K562 (cell line): Measurements from ENCODE around the gene KPTN. TPM values are rescaled to one million over a fixed set of nuclear protein-coding genes. Genes with fewer than 3 reads are reported as not detected.

ENCODE experiments used
- ATAC-seq: fragments of 200-7000 bp; cut with Tn5 transposase; 3 replicates; pipeline ENCODE4 v1.9.1; 2020; ENCODE audit warnings: moderate library complexity
- BruUV-seq: library from RNA; stranded (reverse); fragments of 400-500 nt; replicated peaks from 2 replicates; lab custom pipeline; 2021; lab: Mats Ljungman, UMichigan
- CTCF ChIA-PET: fragments of 300-600 bp; formaldehyde crosslinking; extraction: SDS; loops from one replicate; lab custom pipeline; 2021; ENCODE audit warnings: low intra/inter-chr PET ratio; lab: Yijun Ruan, JAX
- POLR2A ChIA-PET: fragments of 300-600, 350-650 bp; sonication (Branson Sonifier 250); formaldehyde crosslinking; extraction: SDS; loops from one replicate; lab custom pipeline; 2021; ENCODE audit warnings: antibody characterized with exemption, inconsistent platforms; lab: Yijun Ruan, JAX
- DNase-seq, 4 experiments: peaks; one replicate each; pipeline versions ENCODE4 v3.0.0 to v3.0.0-alpha.2; 2011 to 2018; ENCODE audit warnings: low spot score in 3 of 4, mixed read lengths in 3 of 4; ENCODE audit errors: extremely low read depth in 1 of 4
- FAIRE-seq: peaks from 2 replicates; lab custom pipeline; 2011; peaks lifted over from hg19 to GRCh38; lab: Jason Lieb, UNC
- H2AFZ ChIP-seq: 2 replicates; pipeline ENCODE4 v1.6.0; 2011; ENCODE audit warnings: low read depth, low read length, control low read depth, inconsistent platforms
- H3K27ac ChIP-seq: fragments of 200-600 bp; 3 replicates; pipeline ENCODE4 v1.8.0; 2011; ENCODE audit warnings: low read depth, mild to moderate bottlenecking, control low read depth, inconsistent platforms, low read length, moderate library complexity, mixed read lengths; ENCODE audit errors: extremely low read depth
- H3K27me3 ChIP-seq, 2 experiments: fragments of 300-600 bp in 1 of 2; 2 replicates in 1 of 2; 3 replicates in 1 of 2; pipeline versions ENCODE4 v1.6.0 to v1.8.0; 2011; ENCODE audit warnings: inconsistent platforms in 2 of 2, low read length in 2 of 2, mild to moderate bottlenecking in 1 of 2, mixed read lengths in 1 of 2, moderate library complexity in 1 of 2; ENCODE audit not compliant: control insufficient read depth in 2 of 2, insufficient read depth in 2 of 2
- H3K36me3 ChIP-seq: fragments of 300-600 bp; 3 replicates; pipeline ENCODE4 v1.8.0; 2011; ENCODE audit warnings: mild to moderate bottlenecking, low read length, inconsistent platforms; ENCODE audit not compliant: control insufficient read depth, insufficient read depth
- H3K4me1 ChIP-seq, 2 experiments: fragments of 200-600 bp in 1 of 2; replicated peaks in 1 of 2; 2 replicates in 1 of 2; 3 replicates in 1 of 2; pipeline versions ENCODE4 v1.5.1 to v1.8.0; 2011; ENCODE audit warnings: inconsistent platforms in 2 of 2, low read length in 2 of 2, mild to moderate bottlenecking in 1 of 2, mixed read lengths in 1 of 2, moderate library complexity in 1 of 2; ENCODE audit not compliant: control insufficient read depth in 2 of 2, insufficient read depth in 2 of 2
- H3K4me2 ChIP-seq: 2 replicates; pipeline ENCODE4 v1.6.1; 2011; ENCODE audit warnings: low read length, control low read depth, inconsistent platforms, mixed read lengths; ENCODE audit not compliant: insufficient read depth
- H3K4me3 ChIP-seq: fragments of 200-600 bp; sonication (generic), shearing (Covaris generic); 2 replicates; pipeline ENCODE4 v1.5.1; 2016; ENCODE audit warnings: control low read depth, inconsistent platforms
- H3K79me2 ChIP-seq: fragments of 200-600 bp; 3 replicates; pipeline ENCODE4 v1.8.0; 2011; ENCODE audit warnings: low read length, inconsistent platforms; ENCODE audit not compliant: control insufficient read depth, insufficient read depth
- H3K9ac ChIP-seq, 2 experiments: 2 replicates each; pipeline versions ENCODE4 v1.6.0 to v1.6.1; 2011; ENCODE audit warnings: low read depth in 2 of 2, low read length in 2 of 2, control low read depth in 1 of 2, inconsistent platforms in 1 of 2, mild to moderate bottlenecking in 1 of 2, mixed read lengths in 1 of 2; ENCODE audit not compliant: insufficient read depth in 1 of 2
- H3K9me1 ChIP-seq: one replicate; pipeline ENCODE4 v1.6.0; 2011; ENCODE audit warnings: inconsistent platforms, mild to moderate bottlenecking, low read length, moderate library complexity; ENCODE audit not compliant: control insufficient read depth, insufficient read depth
- H3K9me3 ChIP-seq: replicated peaks from 2 replicates; pipeline ENCODE4 v1.5.1; 2011; ENCODE audit warnings: low read depth, low read length, inconsistent platforms; ENCODE audit not compliant: control insufficient read depth, insufficient read depth
- H4K20me1 ChIP-seq: replicated peaks from 2 replicates; pipeline ENCODE4 v1.6.1; 2011; ENCODE audit warnings: low read length, inconsistent platforms, mixed read lengths; ENCODE audit not compliant: control insufficient read depth, insufficient read depth
- CBFB ChIP-seq: sonication (generic); formaldehyde crosslinking; IDR thresholded peaks from 2 replicates; pipeline ENCODE4 v1.4.0; 2020; ENCODE audit warnings: mild to moderate bottlenecking, missing genetic modification reagents
- CHD4 ChIP-seq: fragments of 200-600 bp; sonication (generic); IDR thresholded peaks from 3 replicates; pipeline ENCODE4 v1.6.1; 2012; ENCODE audit warnings: low read depth, mild to moderate bottlenecking, mixed read lengths, low read length, inconsistent platforms; ENCODE audit not compliant: insufficient read depth, insufficient replicate concordance, poor library complexity, severe bottlenecking
- ELF1 ChIP-seq: fragments of 200-800 bp; sonication (Bioruptor generic); IDR thresholded peaks from 2 replicates; pipeline ENCODE4 v1.6.1; 2016; ENCODE audit warnings: missing genetic modification characterization, missing compliant biosample characterization
- GATA2 ChIP-seq: sonication (generic); formaldehyde crosslinking; IDR thresholded peaks from 2 replicates; pipeline ENCODE4 v1.4.0; 2020; ENCODE audit warnings: mild to moderate bottlenecking, missing genetic modification reagents
- HEY1 ChIP-seq: fragments of 250-450 bp; sonication (Bioruptor Pico); IDR thresholded peaks from 2 replicates; pipeline ENCODE4 v1.5.0; 2020; ENCODE audit warnings: mild to moderate bottlenecking, moderate library complexity, borderline replicate concordance
- JUN ChIP-seq, 2 experiments: sonication (generic) in 1 of 2; formaldehyde crosslinking in 1 of 2; IDR thresholded peaks; 2 replicates each; pipeline versions ENCODE4 v1.6.1 to v1.8.0; 2012 to 2022; ENCODE audit warnings: borderline replicate concordance in 2 of 2, mild to moderate bottlenecking in 2 of 2, improper control_type of control experiment in 1 of 2, low read depth in 1 of 2, low read length in 1 of 2, missing genetic modification reagents in 1 of 2
- KDM5B ChIP-seq: fragments of 200-600 bp; sonication (generic); IDR thresholded peaks from 2 replicates; pipeline ENCODE4 v1.6.1; 2012; ENCODE audit warnings: low read depth, mild to moderate bottlenecking, moderate library complexity, low read length, control low read depth, inconsistent platforms; ENCODE audit not compliant: insufficient replicate concordance
- MYNN ChIP-seq, 2 experiments: sonication (generic); formaldehyde crosslinking in 1 of 2; IDR thresholded peaks; 2 replicates each; pipeline versions ENCODE4 v1.5.0 to v1.6.1; 2016 to 2020; ENCODE audit warnings: antibody characterized with exemption in 1 of 2, missing genetic modification reagents in 1 of 2
- POLR2G ChIP-seq: fragments of 200-400 bp; formaldehyde crosslinking; IDR thresholded peaks from 2 replicates; pipeline ENCODE4 v1.6.1; 2017; ENCODE audit warnings: low read depth, mild to moderate bottlenecking, antibody characterized with exemption, low read length, moderate library complexity
- SPI1 ChIP-seq: IDR thresholded peaks from 2 replicates; pipeline ENCODE4 v1.6.1; 2011; ENCODE audit warnings: low read depth, low read length, control low read depth, borderline replicate concordance
- TCF3 ChIP-seq: sonication (generic); formaldehyde crosslinking; IDR thresholded peaks from 2 replicates; pipeline ENCODE4 v1.4.0; 2020; ENCODE audit warnings: mild to moderate bottlenecking, missing genetic modification reagents
- ZNF124 ChIP-seq: sonication (generic); formaldehyde crosslinking; IDR thresholded peaks from 2 replicates; pipeline ENCODE4 v1.8.1; 2022; ENCODE audit warnings: missing genetic modification reagents
- WGBS: fragments of 100-300 bp; shearing (Covaris generic); methylation state at CpG from one replicate; pipeline ENCODE4 v1.1.6; 2016; ENCODE audit warnings: low coverage, mixed read lengths; ENCODE audit not compliant: insufficient coverage; ENCODE audit errors: missing lambda C conversion rate; 5-methylcytosine and 5-hydroxymethylcytosine counted together
- in situ Hi-C: fragments of 300-500 bp; cut with MboI; formaldehyde crosslinking; loops from 4 replicates; pipeline ENCODE4 v1.15.0; 2018; ENCODE audit warnings: inconsistent platforms, mixed read lengths
- intact Hi-C: fragments of 100-400 bp; cut with micrococcal nuclease; formaldehyde crosslinking; loops from 2 replicates; pipeline ENCODE4 v1.14.2; 2022
- polyA plus RNA-seq, 8 experiments: library from polyadenylated mRNA; depleted of rRNA in 4 of 8; stranded (reverse) in 5 of 8; unstranded in 3 of 8; fragments of >200 nt; fragmentation: Nextera tagmentation in 2 of 8; fragmentation: Illumina TruSeq in 1 of 8; extraction: Ambion mirVana in 2 of 8; extraction: Trizol in 1 of 8; gene quantifications; 2 replicates each; pipeline versions ENCODE4 v1.2.1 to v1.2.3, GENCODE V29; 2011 to 2014; ENCODE audit warnings: inconsistent platforms in 1 of 8, missing spikeins in 1 of 8
- total RNA-seq, 7 experiments: library from RNA; depleted of rRNA in 6 of 7; stranded (reverse); fragments of >200 nt in 6 of 7; fragmentation: Illumina TruSeq in 2 of 7; extraction: Trizol in 2 of 7; gene quantifications; 2 replicates each; pipeline versions ENCODE4 v1.2.1 to v1.2.3, GENCODE V29; 2011 to 2021; ENCODE audit warnings: low replicate concordance in 1 of 7
- TF ChIP-seq, protein P1 (sequence below): fragments of 250-450 bp; sonication (Bioruptor Pico); IDR thresholded peaks from 2 replicates; pipeline ENCODE4 v1.4.0; 2020; ENCODE audit warnings: mild to moderate bottlenecking, moderate library complexity
- TF ChIP-seq, protein P2 (sequence below): fragments of 250-450 bp; sonication (Bioruptor Pico); IDR thresholded peaks from 2 replicates; pipeline ENCODE4 v1.4.0; 2020

Gene KPTN
- total and polyA plus RNA-seq, 9 of the 15 experiments (the other 6 are each of a cell fraction or from before 2014, with no cell fraction given): 0.56 to 18.2 (median 8.5) TPM

DNA sequence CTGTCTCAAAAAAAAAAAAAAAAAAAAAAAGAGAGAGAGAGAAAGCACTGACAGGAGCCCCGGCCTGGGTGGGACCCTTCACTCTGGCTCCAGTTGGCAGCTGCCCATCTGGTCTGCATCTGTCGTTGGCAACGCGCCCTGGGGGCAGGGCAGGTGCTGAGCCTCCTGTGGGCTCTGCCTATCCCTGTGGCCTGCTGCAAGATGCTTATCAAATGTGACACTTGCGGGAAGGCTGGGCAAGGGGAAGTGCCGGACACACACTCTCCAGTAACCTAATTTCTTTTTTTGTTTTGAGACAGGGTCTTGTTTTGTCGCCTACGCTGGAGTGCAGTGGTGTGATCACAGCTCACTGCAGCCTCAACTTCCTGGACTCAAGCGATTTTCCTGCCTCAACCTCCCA lies 10.7 kb upstream of the KPTN start:
- CTCF ChIA-PET: no interaction called here
- Histone ChIP-seq H3K4me1 (peaks cover 28 to 90% of the 10 kb centered on the region in 2 experiments; a peak in 4 of 5 replicates), H3K9me1 (peaks cover 5% of the 10 kb centered on the region), H4K20me1 (0 out of 2 replicates have a peak, but pooled peaks cover 5% of the 10 kb centered on the region), H3K9me3 (no peaks in the 10 kb centered on the region), H3K4me3 (no peak overlapping the region), H3K36me3 (peaks cover 75% of the 10 kb centered on the region), H3K9ac (0 out of 4 replicates have a peak overlapping the region, but pooled peaks of 1 of the 2 experiments have one; percentile 46), H3K27me3 (no peaks in the 10 kb centered on the region), H2AFZ (no peak overlapping the region), H3K79me2 (peaks cover 2% of the 10 kb centered on the region; the same call in 1 of the 3 replicates), H3K27ac (no peak overlapping the region; the same call in 2 of the 3 replicates), H3K4me2 (no peak overlapping the region)
- ATAC-seq: no peak
- FAIRE-seq: peak; percentile 23
- no TSS peak for BruUV-seq
- in situ Hi-C loops (no loop called here), intact Hi-C loops (no loop called here)
- POLR2A ChIA-PET: interaction anchor here (0.5 to 0.9 kb wide), 4 partner anchors 11 to 249 kb away, joined by 3 to 4 read pairs (median 3); no protein-coding TSS in a partner anchor
- DNase-seq: no peak
- WGBS: 28% methylated on average over 5 of the region's 9 CpGs
- TF ChIP-seq POLR2G (no peak), SPI1 (peak; percentile 81; the same call in 1 of the 2 replicates), TCF3 (CRISPR knock-in tag) (peak; percentile 34; the same call in 1 of the 2 replicates), ELF1 (tag) (no peak), JUN (IDR thresholded peaks at IDR 0.05; ENCODE audit: borderline replicate concordance, low read depth, low read length) (no peak), JUN (CRISPR knock-in tag; IDR thresholded peaks at IDR 0.05; ENCODE audit: borderline replicate concordance) (no peak), ZNF124 (CRISPR knock-in tag) (no peak), CBFB (CRISPR knock-in tag) (no peak), MYNN (IDR thresholded peaks at IDR 0.05) (0 out of 2 replicates have a peak, but pooled peaks have one; percentile 30), MYNN (CRISPR knock-in tag; IDR thresholded peaks at IDR 0.05) (no peak), CHD4 (no peak), HEY1 (CRISPR knock-in tag) (no peak), GATA2 (CRISPR knock-in tag) (peak; percentile 44; the same call in 1 of the 2 replicates), KDM5B (no peak)
- TF ChIP-seq, protein P1, sequence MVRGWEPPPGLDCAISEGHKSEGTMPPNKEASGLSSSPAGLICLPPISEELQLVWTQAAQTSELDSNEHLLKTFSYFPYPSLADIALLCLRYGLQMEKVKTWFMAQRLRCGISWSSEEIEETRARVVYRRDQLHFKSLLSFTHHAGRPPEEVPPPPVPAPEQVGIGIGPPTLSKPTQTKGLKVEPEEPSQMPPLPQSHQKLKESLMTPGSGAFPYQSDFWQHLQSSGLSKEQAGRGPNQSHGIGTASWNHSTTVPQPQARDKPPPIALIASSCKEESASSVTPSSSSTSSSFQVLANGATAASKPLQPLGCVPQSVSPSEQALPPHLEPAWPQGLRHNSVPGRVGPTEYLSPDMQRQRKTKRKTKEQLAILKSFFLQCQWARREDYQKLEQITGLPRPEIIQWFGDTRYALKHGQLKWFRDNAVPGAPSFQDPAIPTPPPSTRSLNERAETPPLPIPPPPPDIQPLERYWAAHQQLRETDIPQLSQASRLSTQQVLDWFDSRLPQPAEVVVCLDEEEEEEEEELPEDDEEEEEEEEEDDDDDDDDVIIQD: no peak
- TF ChIP-seq, protein P2, sequence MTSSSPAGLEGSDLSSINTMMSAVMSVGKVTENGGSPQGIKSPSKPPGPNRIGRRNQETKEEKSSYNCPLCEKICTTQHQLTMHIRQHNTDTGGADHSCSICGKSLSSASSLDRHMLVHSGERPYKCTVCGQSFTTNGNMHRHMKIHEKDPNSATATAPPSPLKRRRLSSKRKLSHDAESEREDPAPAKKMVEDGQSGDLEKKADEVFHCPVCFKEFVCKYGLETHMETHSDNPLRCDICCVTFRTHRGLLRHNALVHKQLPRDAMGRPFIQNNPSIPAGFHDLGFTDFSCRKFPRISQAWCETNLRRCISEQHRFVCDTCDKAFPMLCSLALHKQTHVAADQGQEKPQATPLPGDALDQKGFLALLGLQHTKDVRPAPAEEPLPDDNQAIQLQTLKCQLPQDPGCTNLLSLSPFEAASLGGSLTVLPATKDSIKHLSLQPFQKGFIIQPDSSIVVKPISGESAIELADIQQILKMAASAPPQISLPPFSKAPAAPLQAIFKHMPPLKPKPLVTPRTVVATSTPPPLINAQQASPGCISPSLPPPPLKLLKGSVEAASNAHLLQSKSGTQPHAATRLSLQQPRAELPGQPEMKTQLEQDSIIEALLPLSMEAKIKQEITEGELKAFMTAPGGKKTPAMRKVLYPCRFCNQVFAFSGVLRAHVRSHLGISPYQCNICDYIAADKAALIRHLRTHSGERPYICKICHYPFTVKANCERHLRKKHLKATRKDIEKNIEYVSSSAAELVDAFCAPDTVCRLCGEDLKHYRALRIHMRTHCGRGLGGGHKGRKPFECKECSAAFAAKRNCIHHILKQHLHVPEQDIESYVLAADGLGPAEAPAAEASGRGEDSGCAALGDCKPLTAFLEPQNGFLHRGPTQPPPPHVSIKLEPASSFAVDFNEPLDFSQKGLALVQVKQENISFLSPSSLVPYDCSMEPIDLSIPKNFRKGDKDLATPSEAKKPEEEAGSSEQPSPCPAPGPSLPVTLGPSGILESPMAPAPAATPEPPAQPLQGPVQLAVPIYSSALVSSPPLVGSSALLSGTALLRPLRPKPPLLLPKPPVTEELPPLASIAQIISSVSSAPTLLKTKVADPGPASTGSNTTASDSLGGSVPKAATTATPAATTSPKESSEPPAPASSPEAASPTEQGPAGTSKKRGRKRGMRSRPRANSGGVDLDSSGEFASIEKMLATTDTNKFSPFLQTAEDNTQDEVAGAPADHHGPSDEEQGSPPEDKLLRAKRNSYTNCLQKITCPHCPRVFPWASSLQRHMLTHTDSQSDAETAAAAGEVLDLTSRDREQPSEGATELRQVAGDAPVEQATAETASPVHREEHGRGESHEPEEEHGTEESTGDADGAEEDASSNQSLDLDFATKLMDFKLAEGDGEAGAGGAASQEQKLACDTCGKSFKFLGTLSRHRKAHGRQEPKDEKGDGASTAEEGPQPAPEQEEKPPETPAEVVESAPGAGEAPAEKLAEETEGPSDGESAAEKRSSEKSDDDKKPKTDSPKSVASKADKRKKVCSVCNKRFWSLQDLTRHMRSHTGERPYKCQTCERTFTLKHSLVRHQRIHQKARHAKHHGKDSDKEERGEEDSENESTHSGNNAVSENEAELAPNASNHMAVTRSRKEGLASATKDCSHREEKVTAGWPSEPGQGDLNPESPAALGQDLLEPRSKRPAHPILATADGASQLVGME (CRISPR knock-in tag): no peak
